ENCODE measurements around the gene SLC26A9. TPM values are rescaled to one million over a fixed set of nuclear protein-coding genes. Genes with fewer than 3 reads are reported as not detected.

Gene SLC26A9
- total and polyA plus RNA-seq, 10 of the 15 experiments (the other 5 are each of a cell fraction or from before 2014, with no cell fraction given) = 0.09 to 0.40 (median 0.17) TPM

- TF ChIP-seq, protein P1, sequence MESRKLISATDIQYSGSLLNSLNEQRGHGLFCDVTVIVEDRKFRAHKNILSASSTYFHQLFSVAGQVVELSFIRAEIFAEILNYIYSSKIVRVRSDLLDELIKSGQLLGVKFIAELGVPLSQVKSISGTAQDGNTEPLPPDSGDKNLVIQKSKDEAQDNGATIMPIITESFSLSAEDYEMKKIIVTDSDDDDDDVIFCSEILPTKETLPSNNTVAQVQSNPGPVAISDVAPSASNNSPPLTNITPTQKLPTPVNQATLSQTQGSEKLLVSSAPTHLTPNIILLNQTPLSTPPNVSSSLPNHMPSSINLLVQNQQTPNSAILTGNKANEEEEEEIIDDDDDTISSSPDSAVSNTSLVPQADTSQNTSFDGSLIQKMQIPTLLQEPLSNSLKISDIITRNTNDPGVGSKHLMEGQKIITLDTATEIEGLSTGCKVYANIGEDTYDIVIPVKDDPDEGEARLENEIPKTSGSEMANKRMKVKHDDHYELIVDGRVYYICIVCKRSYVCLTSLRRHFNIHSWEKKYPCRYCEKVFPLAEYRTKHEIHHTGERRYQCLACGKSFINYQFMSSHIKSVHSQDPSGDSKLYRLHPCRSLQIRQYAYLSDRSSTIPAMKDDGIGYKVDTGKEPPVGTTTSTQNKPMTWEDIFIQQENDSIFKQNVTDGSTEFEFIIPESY (IDR thresholded peaks at IDR 0.05) = no peak
- no peak for TF ChIP-seq ZNF207 (IDR thresholded peaks at IDR 0.05; ENCODE audit: borderline replicate concordance)
- TF ChIP-seq KDM1A (IDR thresholded peaks at IDR 0.05; ENCODE audit: borderline replicate concordance) = no peak
- no peak for TF ChIP-seq RELA (IDR thresholded peaks at IDR 0.05; ENCODE audit: borderline replicate concordance, partially characterized antibody)
Measured at GRCh38 chr1:205988585-205988995, 45.3 kb upstream of the SLC26A9 start (continued).

DNA sequence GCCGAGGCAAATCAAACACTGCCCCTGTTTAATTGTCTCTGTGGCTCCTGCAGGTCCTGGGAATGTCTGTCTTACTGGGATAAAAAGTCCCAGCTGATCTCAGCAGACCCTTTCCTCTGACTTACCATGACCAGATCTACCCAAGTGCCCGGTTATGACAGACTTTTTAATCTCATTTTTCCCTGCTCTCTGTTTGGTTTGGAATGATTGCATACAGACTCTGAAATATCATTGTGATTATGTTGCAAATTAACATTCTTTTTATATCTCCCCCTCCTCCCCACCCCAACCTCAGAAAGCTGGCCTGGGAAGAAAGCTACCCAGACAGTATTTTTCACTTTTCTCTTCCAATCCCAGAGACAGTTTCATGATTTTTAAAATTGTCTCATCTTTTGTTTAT, 43.6 kb upstream of the SLC26A9 start:
- BruUV-seq (replicated peaks) = no TSS peak
- TF ChIP-seq YY1 (IDR thresholded peaks at IDR 0.05; ENCODE audit: low read depth, low read length) = no peak
- TF ChIP-seq FOS (IDR thresholded peaks at IDR 0.05; ENCODE audit: borderline replicate concordance, extremely low read depth, insufficient read length) = no peak
- no peak for TF ChIP-seq ZBED1 (IDR thresholded peaks at IDR 0.05; ENCODE audit: borderline replicate concordance)
- TF ChIP-seq NFXL1 (IDR thresholded peaks at IDR 0.05; ENCODE audit: borderline replicate concordance) = no peak
- no peak for TF ChIP-seq MYC (IDR thresholded peaks at IDR 0.05; ENCODE audit: insufficient read depth, insufficient read length, insufficient replicate concordance, low read length, severe bottlenecking)
- no peak for TF ChIP-seq SREBF1 (IDR thresholded peaks at IDR 0.05; ENCODE audit: low read length)
- no peak for TF ChIP-seq KDM1A (IDR thresholded peaks at IDR 0.05; ENCODE audit: borderline replicate concordance)
- no peak for TF ChIP-seq NR2C1 (IDR thresholded peaks at IDR 0.05)
- TF ChIP-seq RBBP5 (conservative IDR thresholded peaks at IDR 0.05) = no peak
- no peak for TF ChIP-seq KLF5 (IDR thresholded peaks at IDR 0.05; ENCODE audit: partially characterized antibody)
- no peak for TF ChIP-seq SPI1 (IDR thresholded peaks at IDR 0.05; ENCODE audit: borderline replicate concordance, insufficient read depth, low read depth, low read length)
- no peak for TF ChIP-seq TCF3 (IDR thresholded peaks at IDR 0.05; ENCODE audit: borderline replicate concordance, insufficient read depth, low read depth, low read length)
- Histone ChIP-seq H2AFZ (ENCODE audit: control insufficient read depth, low read depth, low read length) (no peak overlapping the region), H3K4me2 (ENCODE audit: control insufficient read depth, insufficient read depth) (no peak overlapping the region), H3K27ac (ENCODE audit: control insufficient read depth, insufficient read depth) (no peak overlapping the region), H3K36me3 (ENCODE audit: control insufficient read depth in 2 of 2, insufficient read depth in 2 of 2, low read length in 1 of 2) (no peaks in the 10 kb centered on the region), H3K27me3 (replicated peaks in 1 of 2; ENCODE audit: control insufficient read depth in 2 of 2, insufficient read depth in 2 of 2, low read length in 1 of 2) (peaks cover 2 to 4% of the 10 kb centered on the region in 2 experiments), H3K79me2 (ENCODE audit: control insufficient read depth, insufficient read depth, low read length) (no peaks in the 10 kb centered on the region), H4K20me1 (ENCODE audit: control insufficient read depth, insufficient read depth) (no peaks in the 10 kb centered on the region), H3K9me3 (replicated peaks; ENCODE audit: control insufficient read depth, insufficient read depth, low read length) (no peaks in the 10 kb centered on the region), H3K4me3 (no peak overlapping the region), H3K4me1 (ENCODE audit: control insufficient read depth, insufficient read depth, low read length) (no peaks in the 10 kb centered on the region), H3K9ac (ENCODE audit: control insufficient read depth, insufficient read depth, low read length) (no peak overlapping the region)
- intact Hi-C loops (cut with micrococcal nuclease; ENCODE audit: unreplicated experiment) = no loop called here
- ChIA-PET POLR2A (no interaction called here), RAD21 (ENCODE audit: unreplicated experiment) (interaction anchor here (0.9 to 8.6 kb wide), 4 partner anchors 9 to 121 kb away, joined by 3 to 197 read pairs (median 35); no protein-coding TSS in a partner anchor), CTCF (interaction anchor here (0.8 to 9.6 kb wide), 10 partner anchors 10 to 195 kb away, joined by 3 to 296 read pairs (median 6); no protein-coding TSS in a partner anchor), SMC1A (ENCODE audit: uncharacterized antibody, unreplicated experiment) (interaction anchor here (1.0 to 5.3 kb wide), 10 partner anchors 9 to 194 kb away, joined by 3 to 98 read pairs (median 4); no protein-coding TSS in a partner anchor)
- FAIRE-seq (no peak), ATAC-seq (no peak), DNase-seq (ENCODE audit: low read depth, low spot score) (no peak)
- 3% methylated on average over 2 of the region's 2 CpGs for WGBS (ENCODE audit: insufficient coverage, insufficient replicate concordance, low lambda C conversion rate, missing lambda C conversion rate)
- in situ Hi-C loops (cut with MboI) = no loop called here
